T-helper 1 cell treated with Interleukin-12 subunit alpha and Interleukin-12 subunit beta and Interleukin-4 antibody, amounts not matched to agents 30 ng/mL and 1 ng/mL, for 36 hours (primary cell): ENCODE measurements around the gene CLUH. TPM values are rescaled to one million over a fixed set of nuclear protein-coding genes. Genes with fewer than 3 reads are reported as not detected.

ENCODE experiments used
- intact Hi-C: fragments of 100-400 bp; cut with micrococcal nuclease; formaldehyde crosslinking; loops from one replicate; pipeline ENCODE4 v1.15.1; 2024
- total RNA-seq: library from RNA; stranded (reverse); gene quantifications from 2 replicates; pipeline ENCODE4 v1.2.3, GENCODE V29; 2022

The CLUH gene
- 69.6 and 73.4 TPM in 2 replicates for total RNA-seq

DNA sequence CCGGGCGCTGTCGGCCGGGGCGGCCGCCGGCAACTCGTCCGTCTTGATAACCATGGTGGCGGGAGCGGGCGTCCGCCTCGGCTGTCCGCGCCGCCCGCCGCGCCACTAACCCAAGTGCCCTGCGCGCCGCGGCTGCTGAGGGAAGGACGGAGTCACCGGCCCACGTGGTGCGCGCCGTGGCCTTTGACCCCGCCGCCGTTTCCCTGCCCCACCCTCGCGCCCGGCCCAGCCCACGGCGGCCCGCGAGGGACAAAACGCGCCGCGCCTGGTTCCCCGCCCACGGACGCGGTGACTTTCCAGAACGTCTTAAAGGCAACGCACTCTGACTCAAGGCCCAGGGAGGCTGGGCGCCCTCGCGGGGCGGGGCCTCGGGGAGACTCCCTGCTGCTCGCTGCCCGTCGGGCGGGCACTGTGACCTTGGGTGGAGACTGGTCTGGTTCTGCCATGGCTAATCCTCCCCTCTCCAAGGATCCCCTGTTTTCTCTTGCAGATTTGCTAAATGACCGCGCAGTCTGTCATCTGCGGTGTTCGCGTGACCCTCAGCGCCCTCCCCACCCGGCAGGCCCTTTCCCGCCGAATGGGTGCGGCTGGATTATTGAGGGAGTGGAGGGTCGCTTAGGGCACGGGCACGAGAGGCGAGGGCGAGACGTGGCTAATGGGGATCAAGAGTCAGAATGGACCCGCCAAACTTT, at the start of gene CLUH:
TSS of gene CLUH (minus strand) at position 157 of the 692 bp plus-strand sequence. CDS start at position 54, 103 bp downstream.
- intact Hi-C loops = loop anchor here (1.0 to 10.0 kb wide), 11 partner anchors 76 to 1656 kb away; partner anchors contain the start of genes CAMKK1, CYB5D2, METTL16 and MNT

DNA sequence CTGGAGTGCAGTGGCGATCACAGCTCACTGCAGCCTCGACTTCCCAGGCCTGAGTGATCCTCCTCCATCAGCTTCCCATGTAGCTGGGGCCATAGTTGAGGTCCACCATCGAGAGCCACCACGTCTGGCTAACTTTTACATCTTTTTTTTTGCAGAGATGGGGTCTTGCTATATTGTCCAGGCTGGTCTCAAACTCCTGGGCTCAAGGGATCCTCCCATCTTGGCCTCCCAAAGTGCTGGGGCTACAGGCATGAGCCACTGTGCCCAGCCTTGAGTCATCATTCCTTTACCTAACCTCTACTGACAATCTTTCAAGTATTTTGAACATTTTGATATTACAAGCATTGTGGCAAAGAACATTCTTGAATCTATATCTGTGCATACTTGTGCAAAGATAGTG, 47.3 kb upstream of the CLUH start:
- intact Hi-C loops = no loop called here

DNA sequence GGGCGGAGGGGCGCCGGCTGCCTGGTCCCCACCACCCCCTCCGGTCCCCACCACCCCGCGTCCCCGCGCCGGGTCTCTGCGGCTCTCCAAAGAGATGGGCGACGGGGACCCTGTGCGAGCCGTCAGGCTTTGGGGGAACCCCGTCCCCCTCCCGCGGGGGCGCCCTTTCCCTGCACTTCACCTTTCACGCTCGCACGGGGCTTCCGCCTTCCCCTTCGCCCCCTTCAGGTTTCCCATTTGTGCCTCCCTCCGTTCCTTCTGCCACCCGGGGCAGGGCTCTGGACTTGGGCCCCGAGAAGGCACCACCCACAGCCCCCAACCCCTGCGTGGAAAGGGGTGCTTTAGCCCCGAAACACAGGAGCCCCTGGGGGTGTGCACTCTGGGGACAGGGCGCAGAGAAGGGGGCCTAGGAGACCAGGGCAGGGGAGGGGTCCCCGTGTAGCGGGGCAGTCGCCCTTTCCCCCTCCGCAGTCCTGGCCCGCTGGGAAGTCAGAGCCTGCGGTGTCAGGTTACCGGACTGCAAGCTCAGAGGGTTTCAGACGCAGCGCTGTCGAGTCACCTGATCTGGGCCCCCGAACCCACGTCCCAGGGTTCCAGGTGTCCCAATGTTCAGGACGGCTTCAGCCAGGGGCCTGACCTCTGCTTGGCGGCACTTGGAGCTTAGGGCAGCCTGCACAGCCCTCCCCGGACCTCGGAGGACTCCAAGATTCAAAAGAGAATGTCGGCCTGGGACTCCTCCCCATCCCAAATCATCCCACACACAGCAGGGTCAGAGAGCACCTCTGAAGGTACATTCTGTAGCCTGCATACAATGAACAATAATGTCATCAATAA, 44.5 kb upstream of the CLUH start:
- intact Hi-C loops = no loop called here

DNA sequence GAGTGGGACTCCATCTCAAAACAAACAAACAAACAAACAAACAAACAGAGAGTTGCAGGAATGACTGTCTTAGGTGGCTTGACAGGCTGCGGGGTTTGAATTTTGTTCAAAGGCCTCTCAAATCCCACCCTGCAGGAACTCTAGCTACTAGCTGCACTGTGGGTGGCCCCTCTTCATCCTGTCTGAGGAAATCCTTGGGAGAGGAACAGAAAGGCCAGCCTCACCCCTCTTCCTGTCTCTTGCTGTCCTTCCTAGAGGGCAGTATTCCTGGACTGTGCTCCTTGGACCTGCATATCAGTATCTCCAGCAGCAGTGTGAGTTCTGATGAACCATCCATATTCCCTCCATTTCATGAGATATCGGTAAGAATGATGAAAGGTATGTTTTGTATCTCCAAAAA, 39.9 kb upstream of the CLUH start:
- intact Hi-C loops = no loop called here

DNA sequence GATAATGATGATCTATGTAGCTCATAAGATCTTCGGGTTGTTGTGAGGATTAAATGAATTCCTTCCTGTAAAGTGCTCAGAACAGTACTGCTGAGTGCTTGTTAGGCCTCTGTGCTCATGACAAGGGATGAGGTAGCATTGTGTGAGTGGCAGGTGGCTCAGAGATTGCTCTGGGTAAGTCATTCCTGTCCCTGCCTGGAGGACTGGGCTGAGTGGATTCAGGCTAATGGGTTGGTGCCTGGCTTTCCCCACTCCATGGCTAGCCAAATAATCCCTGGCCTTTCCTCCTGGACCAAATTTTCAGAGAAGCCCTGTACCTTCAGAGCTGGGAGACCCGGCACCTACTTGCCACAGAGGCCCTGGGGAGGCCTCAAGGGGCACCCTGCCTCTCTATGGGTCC, 39.2 kb upstream of the CLUH start:
- intact Hi-C loops = no loop called here

GRCh38 chr17:2749784-2750181, 38.2 kb upstream of the CLUH start:
- intact Hi-C loops = no loop called here

DNA sequence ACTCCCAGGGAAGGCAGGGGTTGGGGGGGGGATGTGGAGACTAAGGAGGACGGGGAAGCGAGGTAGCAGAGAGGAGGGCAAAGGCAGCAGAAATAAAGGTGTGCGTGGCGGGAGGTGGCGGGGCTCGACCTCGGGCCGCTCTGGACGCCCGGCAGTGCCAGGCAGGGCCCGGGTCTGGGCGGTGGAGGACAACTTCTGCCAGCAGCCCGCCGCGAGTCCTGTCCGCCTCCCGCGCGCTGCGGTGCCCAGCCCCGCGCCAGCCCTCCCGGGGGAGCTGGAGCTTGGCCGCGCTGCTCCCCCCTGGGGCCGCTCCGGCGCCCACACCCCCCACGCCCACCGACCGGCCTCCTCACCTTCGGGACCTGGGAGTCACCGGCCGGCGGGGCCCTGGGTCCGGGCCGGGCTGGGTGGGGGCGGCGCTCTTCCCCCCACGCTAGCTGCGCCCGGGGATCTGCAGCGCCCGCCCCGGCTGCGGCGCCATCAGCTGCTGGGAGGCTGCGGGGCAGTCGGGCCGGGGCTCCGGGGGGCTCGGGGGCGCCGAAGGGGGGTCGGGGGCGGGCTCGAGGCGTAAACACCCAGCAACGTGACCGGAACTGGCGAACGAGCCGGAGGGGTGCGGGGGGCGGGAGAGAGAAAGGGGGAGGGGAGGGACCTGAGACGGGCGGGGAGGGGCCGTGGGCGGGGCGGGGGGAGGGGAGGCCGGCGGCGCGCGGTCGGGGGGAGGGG, 37.7 kb upstream of the CLUH start, which contains the start of gene CCDC92B:
TSS of gene CCDC92B (minus strand) at position 595 of the 726 bp plus-strand sequence. CDS start 14,507 bp downstream, outside the sequence.
- intact Hi-C loops = no loop called here

DNA sequence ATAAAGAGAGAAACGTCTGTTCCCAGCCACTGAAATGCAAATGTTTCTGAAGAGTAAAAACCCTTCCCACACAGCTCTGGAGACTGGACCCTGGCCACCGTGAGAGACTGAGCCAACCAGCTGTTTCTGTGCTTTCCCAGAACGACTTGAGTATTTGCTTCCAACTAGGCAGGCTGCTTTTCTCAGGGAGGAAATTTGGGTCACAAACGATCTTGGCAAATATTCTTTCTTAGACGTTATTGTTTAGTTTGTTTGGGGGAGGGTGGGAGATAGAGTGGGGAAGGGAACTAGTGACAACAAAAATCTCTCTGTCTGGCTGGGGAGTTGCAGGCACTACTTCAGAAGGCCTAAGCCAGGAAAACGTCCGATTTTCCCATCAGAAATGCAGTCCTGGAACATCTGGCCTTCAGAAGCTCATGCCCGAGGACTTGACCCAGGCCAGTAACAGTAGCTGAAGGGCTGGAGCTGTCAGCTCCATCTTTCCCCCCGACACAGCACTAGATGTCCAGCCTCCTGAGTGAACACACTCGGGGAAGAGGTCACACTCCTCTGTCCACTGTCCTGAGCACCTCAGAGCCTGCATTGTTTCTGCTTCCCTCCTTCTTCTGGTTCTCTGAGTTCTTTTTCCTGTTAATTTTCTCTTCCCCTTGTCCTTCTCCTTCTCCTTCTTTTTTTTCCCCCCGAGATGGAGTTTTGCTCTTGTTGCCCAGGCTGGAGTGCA, 33.9 kb upstream of the CLUH start:
- intact Hi-C loops = no loop called here

- intact Hi-C loops = no loop called here
Observed at GRCh38 chr17:2737693-2738092, 26.1 kb upstream of the CLUH start.

- intact Hi-C loops = no loop called here
Observed at GRCh38 chr17:2736956-2737355, 25.4 kb upstream of the CLUH start.

- intact Hi-C loops = no loop called here
Observed at GRCh38 chr17:2735896-2736295, 24.3 kb upstream of the CLUH start.

- intact Hi-C loops = no loop called here
Observed at GRCh38 chr17:2734939-2735338, 23.4 kb upstream of the CLUH start.

DNA sequence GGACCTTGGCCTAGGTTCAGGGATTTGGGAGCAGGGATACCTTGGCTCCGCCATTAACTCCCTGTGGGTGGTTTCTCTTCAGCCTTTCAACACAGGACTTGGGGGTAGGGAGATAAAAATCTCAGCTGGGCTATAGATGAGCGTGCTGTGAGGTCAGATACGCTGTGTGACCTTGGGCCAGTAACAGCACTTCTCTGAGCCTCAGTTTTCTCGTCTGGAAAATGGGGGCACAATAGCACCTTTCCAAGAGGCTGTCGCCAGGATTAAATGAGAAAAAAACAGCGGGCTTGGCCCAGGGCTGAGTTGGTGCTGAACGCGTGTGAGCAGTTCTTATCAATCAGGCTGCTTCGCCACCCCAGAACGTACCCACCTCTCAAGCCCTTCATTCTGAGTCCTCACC, 20.2 kb upstream of the CLUH start:
- intact Hi-C loops = no loop called here

- intact Hi-C loops = no loop called here
Observed at GRCh38 chr17:2730764-2731353, 19.3 kb upstream of the CLUH start.

GRCh38 chr17:2724784-2725164, 13.2 kb upstream of the CLUH start:
- intact Hi-C loops = no loop called here

DNA sequence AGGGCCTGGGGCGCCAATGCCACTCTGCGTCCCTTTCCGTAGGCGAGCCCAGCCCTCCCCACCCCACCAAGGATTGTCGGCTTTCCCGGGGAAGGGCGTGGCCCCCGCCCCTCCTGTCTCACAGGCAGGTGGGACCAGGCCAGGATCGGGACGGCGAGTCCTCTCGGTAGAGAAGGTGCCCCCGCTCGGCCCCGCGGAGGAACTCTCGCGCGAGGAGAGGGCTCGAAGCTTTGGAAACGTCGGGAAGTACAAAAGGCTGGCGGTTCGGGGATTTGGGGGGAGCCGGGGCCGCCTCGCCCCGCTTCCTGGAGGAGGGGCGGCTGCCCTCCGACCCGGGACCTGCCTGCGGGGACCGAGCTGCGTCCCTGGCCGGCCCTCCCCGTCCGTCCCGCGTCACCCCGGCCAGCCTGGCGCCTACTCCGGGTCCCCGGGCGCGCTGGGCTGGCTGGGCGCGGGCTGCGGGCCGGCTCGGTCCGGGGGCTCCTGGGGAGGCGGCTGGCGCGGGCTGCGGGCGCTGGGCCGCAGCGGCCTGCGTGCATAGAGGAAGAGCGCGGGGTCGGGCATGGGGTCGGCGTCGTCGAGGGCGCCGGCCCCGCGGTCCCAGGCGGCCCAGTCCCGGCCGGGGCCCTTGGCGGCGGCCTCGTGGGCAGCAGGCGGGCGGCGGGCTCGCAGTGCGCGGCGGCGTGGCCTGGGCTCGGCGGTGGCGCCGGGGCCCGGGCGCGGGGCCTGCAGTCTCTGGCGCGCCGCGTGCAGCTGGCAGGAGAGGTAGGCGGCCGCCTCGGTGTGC, 12.6 kb upstream of the CLUH start:
- intact Hi-C loops = no loop called here

GRCh38 chr17:2723505-2723996, 12.0 kb upstream of the CLUH start:
- intact Hi-C loops = no loop called here

- intact Hi-C loops = no loop called here
Observed at GRCh38 chr17:2722611-2723010, 11.0 kb upstream of the CLUH start.

DNA sequence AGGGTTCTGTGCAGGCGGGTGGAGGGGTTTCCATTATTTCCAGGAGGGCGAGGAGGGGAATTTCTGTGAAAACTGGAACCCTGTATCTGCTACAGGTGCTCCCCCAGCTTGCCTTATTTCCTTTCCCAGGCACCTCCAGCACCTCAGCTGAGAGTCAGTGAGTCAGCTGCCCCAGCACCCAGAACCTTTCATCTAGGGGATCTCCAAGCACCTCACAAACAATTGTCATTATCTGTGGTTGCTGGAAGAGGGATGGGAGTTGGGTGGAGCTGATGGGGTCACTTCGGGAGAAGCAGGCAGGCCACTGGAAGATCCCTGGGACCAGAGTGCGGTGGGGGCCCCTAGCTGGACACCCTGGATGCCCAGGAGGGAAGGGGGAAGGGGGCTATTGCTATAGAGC, 10.0 kb upstream of the CLUH start:
- intact Hi-C loops = no loop called here

DNA sequence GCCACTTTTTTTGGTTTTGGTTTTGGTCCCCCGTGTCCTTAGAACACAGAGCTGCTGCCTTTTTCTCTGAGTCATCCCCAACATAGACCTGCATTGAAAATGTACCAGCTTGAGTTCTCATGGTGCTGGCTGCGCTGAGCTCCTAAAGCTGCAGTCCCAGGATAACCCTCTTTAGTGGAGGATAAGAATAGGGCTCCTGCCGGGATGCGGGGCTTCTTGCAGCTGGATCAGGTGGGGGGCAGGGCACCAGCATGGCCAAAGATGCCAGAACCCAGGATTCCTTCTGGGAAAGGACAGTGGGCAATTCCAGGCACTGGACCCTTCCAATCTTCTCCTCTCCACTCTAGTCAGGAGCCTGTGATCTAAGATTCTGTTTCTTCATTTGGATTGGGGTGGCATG, 8.3 kb upstream of the CLUH start:
- intact Hi-C loops = loop anchor here (10.0 kb wide), 1 partner anchor 1075 kb away; the partner anchor contains the start of genes RILP and SCARF1
